HG02938 (cell line): ENCODE data around the gene CSF2RB.

Source experiments
- ATAC-seq: cut with Tn5 transposase; IDR thresholded peaks from one replicate; pipeline ENCODE4 v1.9.1; 2021; ENCODE audit warnings: mild to moderate bottlenecking, moderate library complexity; ENCODE audit not compliant: unreplicated experiment

CSF2RB gene

GRCh38 chr22:36913427-36914389 is at the start of gene CSF2RB:
TSS of gene CSF2RB (plus strand) at chr22:36913628. CDS start at chr22:36922208, 8,580 bp downstream.
- no peak for ATAC-seq

GRCh38 chr22:36863979-36864378 is 49.4 kb upstream of the CSF2RB start:
- ATAC-seq = no peak

- no peak for ATAC-seq
Observed at GRCh38 chr22:36864454-36865215, 48.8 kb upstream of the CSF2RB start.

- ATAC-seq = no peak
Observed at GRCh38 chr22:36865346-36865745, 48.1 kb upstream of the CSF2RB start.

GRCh38 chr22:36867695-36868094 is 45.7 kb upstream of the CSF2RB start:
- no peak for ATAC-seq

GRCh38 chr22:36868546-36869181 is 44.8 kb upstream of the CSF2RB start:
- no peak for ATAC-seq

GRCh38 chr22:36870250-36870649 is 43.2 kb upstream of the CSF2RB start:
- no peak for ATAC-seq

GRCh38 chr22:36871669-36872081 is 41.8 kb upstream of the CSF2RB start:
- no peak for ATAC-seq

GRCh38 chr22:36872084-36872483 is 41.3 kb upstream of the CSF2RB start:
- ATAC-seq = no peak

- no peak for ATAC-seq
Observed at GRCh38 chr22:36872866-36873498, 40.4 kb upstream of the CSF2RB start.

GRCh38 chr22:36873614-36874308 is 39.7 kb upstream of the CSF2RB start:
- peak; percentile 72 for ATAC-seq

- ATAC-seq = no peak
Observed at GRCh38 chr22:36874309-36874696, 39.1 kb upstream of the CSF2RB start.

- ATAC-seq = no peak
Observed at GRCh38 chr22:36874736-36875135, 38.7 kb upstream of the CSF2RB start.

GRCh38 chr22:36875741-36876140 is 37.7 kb upstream of the CSF2RB start:
- ATAC-seq = no peak

- no peak for ATAC-seq
Observed at GRCh38 chr22:36879775-36880174, 33.7 kb upstream of the CSF2RB start.

GRCh38 chr22:36881504-36882245 is 31.8 kb upstream of the CSF2RB start:
- no peak for ATAC-seq

GRCh38 chr22:36884349-36885158 is 28.9 kb upstream of the CSF2RB start:
- ATAC-seq = no peak

- ATAC-seq = no peak
Observed at GRCh38 chr22:36885474-36885873, 28.0 kb upstream of the CSF2RB start.

- no peak for ATAC-seq
Observed at GRCh38 chr22:36886016-36886415, 27.4 kb upstream of the CSF2RB start.
